Umbilical cord (tissue), 2 donors: ENCODE measurements around the gene MYH9. TPM values are rescaled to one million over a fixed set of nuclear protein-coding genes. Genes with fewer than 3 reads are reported as not detected.
"Not testable (repeated sequence)": the region's sequence is repeated elsewhere in the genome, so short reads cannot be mapped to it uniquely, and the experiment has no call there.

Source experiments
- DNase-seq: peaks from one replicate; pipeline ENCODE4 v3.0.0-alpha.2; 2015; ENCODE audit warnings: low spot score
- total RNA-seq: library from RNA; depleted of rRNA; stranded (reverse); fragments of >200 nt; gene quantifications from one replicate; pipeline ENCODE4 v1.2.3, GENCODE V29; 2014; ENCODE audit warnings: low replicate concordance; ENCODE audit not compliant: insufficient read depth

The MYH9 gene
- total RNA-seq, 1 donor from 2014 or later = 425 TPM

DNA sequence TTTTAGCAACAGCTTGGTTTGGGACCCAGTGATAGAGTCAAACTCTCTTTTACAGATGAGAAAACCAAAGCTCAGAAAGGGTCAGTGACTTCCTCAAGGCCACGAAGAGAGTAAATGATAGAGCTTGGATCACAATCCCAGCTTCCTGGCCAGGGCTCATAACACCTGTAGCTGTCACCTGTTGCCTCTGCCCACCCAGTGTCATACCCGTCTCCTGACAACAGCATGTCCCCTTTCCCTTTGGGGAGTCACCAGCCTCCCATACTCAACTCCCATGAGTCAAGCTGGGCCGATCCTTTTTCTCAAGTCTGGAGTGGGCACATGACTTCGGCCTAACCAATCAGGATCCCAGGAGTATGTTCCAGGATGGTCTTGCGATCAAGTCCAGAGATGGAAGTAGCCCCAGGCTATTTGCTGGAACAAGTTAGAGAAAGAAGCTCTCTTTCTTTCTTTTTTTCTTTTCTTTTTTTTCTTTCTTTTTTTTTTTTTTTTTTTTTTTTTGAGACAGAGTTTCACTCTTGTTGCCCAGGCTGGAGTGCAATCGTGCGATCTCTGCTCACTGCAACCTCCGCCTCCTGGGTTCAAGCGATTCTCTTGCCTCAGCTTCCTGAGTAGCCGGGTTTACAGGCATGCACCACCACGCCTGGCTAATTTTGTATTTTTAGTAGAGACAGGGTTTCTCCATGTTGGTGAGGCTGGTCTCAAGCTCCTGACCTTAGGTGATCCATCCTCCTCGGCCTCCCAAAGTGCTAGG lies 27.8 kb upstream of the MYH9 start:
- no peak for DNase-seq

DNA sequence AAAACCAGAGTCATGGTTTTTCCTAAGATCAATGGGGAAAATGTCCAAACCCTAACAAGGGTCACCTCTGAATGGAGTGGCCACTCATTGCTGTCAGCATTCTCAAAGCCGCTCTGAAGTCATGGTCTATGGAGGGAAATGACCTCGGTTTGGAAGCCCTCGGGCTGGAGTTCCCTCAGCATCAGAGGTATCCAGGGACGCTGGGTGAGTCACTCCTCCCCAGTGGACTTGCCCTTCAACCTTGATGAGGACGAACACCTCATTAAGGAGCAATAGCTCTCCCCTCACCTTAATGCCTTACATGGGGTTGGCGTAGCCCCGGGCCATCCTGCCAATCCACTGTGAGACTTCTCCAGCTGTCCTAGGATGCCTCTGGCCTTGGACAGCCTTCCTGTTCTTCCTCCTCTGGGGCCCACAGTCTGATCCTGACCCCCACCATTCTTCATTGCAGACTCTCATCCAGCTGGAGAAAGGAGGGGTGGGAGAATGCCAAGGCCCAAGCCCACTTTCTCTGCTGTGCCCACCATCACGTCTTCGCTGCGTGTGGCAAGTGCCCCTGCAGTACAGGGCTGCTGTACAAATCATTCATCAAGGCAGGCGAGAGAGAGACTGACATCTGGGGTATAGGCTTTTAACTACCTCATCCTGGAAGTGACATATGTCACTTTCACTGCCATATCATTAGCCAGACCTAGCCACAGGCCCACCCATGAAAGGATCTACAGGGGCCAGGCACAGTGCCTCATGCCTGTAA lies 25.4 kb upstream of the MYH9 start:
- no peak for DNase-seq

DNA sequence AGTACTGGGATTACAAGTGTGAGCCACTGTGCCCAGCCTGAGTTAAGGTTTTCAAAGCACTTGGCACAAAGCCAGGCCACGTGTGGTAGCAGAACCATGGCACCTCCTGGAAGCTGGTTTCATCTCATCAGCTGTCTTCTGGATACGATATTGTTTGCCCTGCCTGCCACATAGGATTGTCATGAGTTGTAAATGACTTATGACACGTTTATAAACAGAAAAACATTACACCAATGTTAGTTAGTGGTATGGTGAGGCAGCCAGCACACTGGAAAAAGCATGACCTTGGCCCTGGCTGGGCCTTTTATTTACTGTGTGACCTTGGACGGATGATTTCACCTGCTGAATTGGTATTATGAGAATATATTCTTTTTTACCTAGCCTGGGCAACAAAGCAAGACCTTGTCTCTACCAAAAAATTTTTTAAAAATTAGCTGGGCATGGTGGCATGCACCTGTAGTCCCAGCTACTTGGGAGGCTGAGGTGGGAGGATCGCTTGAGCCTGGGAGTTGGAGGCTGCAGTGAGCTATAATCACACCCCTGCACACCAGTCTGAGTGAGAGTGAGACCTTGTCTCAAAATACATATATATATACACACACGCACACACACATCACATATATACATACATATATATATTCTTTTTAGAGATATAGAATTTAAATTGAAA lies 24.0 kb upstream of the MYH9 start:
- DNase-seq = no peak

DNA sequence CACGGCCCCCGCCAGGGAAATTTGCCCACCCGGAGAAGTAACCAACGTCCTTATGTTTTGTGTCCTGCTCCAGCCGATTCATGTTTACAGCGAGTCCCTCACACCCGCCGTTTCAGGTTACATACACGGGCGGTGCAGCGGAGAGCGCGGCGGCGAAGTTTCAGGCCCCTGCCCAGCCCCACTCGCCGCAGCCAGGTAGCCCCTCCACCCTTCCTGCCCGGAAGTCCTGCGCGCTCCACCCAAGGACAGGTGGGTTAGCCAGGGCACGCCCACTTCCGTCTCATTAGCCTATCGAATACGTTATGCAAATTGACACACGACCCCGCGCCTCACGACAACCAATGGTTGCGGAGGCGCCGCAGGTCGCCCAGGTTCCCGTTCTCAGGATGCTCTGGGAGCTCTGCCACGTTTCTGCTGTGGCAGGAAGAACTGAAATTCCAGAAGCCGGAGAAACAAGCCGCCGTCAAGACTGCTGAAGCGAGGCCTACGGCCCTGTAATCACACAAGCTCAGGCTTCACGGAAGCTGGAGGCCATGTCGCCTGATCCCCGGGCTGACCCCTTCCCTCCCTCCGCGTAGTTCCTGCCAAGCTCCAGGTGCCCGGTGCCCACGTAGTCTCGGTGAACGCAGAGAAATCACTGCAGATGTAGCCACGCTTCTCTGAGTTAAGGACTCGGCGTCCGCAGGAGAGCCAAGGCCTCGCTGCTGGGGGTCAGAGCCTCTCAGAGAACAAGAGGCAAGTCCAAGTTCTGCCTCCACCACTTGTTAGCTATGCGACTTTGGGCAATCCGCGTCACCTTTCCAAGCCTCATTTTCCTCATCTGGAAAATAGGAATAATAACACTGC lies 22.4 kb upstream of the MYH9 start:
- DNase-seq = peak; percentile 94

DNA sequence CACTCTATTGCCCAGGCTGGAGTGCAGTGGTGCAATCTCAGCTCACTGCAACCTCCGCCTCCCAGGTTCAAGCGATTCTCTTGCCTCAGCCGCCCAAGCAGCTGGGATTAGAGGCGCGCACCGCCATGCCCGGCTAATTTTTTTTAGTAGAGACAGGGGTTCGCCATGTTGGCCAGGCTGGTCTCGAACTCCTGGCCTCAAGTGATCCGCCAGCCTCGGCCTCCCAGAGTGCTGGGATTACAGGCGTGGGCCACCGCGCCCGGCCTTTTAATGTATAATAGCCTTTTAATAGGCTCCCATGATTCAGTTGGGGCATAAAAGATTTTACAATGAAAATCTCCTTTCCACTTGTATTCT lies 21.8 kb upstream of the MYH9 start:
- not testable (repeated sequence) for DNase-seq

DNA sequence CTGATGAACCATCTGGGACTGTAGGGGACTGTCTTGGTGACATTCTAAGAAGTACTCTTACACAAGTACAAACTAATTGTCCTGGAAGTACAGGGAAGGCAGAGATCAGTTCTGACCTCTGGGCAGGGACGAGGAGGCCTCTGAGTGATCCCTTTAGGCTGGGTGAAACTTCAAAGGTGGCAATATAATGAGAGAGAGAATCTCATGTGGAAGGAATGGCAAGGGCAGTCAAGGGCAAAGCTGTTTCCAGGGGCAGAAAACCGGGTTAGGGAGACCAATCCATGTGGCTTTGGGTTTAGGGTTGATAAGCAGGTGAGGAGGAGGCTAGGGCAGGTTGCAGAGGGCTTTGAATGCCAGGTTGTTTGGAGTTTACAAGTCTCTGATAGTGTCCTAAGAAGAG lies 21.3 kb upstream of the MYH9 start:
- no peak for DNase-seq

DNA sequence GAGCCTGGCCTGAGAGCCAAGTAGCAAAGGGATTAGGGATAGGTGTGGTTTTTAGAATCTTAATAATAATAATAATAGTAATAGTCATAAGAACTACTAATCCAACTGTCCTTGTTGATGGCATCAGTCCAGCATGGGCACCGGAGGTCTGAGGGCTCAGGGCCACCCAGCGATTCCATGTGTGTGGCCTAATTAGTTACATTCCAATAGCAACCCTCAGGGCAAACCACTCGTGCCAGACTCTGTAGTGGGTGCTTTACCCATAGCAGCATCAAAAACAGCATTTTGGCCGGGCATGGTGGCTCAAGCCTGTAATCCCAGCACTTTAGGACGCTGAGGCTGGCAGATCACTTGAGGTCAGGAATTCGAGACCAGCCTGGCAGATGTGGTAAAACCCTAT lies 19.0 kb upstream of the MYH9 start:
- DNase-seq = no peak

DNA sequence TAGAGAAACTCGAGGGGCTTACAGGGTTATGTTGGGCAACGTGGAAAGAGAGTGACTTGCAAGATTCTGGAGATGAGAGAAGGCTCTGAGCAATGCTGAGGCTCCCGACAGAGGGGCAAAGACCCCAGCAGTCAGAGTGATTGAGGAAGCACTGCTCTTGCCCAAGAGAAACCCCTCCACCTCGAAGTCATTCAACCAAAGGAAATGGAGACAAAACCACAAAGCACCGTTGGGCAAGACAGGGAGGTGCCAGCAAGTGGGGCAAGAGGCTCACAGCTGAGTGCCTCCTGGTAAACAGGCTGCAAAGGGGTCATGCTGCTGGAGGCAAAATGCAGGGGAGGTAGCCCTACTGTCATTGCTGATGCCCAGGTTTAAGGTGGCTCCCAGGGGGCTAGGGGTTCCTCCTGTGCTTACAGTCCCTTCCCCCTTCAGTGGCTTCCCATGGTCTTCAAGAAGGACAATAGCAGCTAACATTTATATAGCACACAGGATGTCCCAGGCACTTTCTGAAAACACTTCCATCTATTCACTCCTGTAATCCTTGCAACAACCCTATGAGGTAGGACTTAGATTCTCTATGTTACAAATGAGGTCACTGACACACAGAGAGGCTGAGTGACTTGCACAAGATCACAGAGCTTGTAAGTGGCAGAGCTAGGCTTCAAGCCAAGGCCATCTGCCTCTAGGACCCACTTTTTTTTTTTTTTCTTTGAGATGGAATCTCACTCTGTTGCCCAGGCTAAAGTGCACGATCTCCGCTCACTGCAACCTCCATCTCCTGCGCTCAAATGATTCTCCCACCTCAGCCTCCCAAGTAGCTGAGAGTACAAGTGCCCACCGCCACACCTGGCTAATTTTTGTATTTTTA lies 18.1 kb upstream of the MYH9 start:
- DNase-seq = no peak

DNA sequence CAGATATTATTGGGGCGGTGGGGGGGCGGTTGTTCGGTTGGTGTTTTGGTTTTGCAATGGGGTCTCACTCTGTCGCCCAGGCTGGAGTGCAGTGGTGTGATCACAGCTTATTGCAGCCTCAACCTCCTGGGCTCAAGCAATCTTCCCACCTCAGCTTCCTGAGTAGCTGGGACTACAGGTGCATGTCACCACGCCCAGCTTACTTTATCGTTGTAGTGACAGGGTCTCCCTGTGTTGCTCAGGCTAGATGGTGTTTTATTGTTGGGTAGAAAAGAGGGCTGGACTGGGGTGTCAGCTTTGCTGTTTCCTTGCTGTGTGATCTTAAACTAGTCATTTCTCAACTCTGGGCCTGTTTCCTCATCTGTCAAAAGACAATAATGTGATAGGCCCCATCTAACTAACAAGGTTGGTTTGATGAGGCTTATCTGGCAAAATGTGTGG lies 17.5 kb upstream of the MYH9 start:
- DNase-seq = no peak

DNA sequence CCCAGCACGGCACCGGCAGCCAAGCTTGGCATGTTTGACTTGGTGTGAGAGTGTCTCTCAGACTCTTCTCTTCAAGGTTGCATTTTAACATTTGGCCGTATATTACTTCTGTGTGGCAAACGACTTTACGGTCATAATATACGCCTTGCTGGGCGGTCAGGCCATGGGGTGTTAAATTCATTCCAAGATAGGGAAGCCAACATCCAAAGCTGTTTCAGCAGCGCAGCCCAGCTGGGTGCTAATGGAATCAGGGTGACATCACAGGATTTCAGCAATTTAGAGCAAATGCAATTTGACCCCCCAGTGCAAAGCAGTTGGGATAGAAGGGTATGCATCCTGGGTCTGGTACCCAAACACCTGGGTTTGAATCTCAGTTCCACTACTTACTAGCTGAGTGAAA lies 16.7 kb upstream of the MYH9 start:
- no peak for DNase-seq

DNA sequence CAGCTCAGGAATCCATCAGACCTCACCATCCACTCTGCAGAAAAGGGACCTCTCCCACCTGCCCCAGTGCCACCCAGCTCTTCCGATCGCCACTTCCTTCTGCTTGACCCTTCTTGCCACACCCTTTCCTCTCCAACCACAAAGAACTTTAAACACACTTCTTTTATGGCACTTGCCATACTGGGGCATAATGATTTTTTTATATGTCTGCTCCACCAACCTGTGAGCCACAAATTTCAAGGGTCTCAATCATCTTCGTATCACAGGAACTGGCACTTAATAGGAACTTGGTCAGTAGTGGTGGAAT lies 11.7 kb upstream of the MYH9 start:
- DNase-seq = no peak

DNA sequence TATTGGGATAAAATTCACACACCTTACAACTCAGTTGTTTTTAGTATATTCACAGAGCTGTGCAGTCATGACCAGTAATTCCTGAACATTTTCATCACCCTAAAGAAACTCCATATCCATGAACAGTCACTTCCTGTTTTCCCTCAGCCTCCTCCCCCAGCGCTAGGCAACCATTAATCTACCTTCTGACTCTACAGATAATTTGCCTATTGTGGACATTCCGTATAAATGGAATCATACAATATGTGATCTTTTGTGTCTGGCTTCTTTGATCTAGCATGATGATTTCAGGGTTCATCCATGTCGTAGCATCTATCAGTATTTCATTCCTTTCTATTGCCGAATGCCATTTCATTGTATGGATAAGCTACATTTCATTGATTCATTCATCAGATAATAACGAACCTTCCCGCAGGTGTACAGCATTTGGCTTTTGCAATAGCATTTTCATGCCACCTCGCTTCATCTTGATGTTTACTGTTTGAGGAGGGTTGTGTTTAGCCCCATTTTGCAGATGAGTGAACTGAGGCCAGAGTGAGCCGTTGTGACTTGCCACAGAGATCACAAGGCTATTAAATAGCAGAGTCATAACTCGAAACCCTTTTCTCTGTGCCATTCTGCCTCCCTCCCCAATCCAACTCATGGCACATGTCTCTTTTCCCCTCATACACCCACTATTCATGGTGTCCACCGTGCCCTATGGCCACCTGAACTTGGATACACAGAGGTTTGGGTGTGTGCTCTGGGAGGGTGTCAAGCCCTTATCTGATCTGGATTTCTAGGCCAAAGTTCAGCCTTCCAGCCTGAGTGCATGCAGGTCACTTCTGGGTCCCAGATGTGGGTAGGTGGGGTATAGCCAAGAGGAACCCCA lies 11.1 kb upstream of the MYH9 start:
- no peak for DNase-seq

DNA sequence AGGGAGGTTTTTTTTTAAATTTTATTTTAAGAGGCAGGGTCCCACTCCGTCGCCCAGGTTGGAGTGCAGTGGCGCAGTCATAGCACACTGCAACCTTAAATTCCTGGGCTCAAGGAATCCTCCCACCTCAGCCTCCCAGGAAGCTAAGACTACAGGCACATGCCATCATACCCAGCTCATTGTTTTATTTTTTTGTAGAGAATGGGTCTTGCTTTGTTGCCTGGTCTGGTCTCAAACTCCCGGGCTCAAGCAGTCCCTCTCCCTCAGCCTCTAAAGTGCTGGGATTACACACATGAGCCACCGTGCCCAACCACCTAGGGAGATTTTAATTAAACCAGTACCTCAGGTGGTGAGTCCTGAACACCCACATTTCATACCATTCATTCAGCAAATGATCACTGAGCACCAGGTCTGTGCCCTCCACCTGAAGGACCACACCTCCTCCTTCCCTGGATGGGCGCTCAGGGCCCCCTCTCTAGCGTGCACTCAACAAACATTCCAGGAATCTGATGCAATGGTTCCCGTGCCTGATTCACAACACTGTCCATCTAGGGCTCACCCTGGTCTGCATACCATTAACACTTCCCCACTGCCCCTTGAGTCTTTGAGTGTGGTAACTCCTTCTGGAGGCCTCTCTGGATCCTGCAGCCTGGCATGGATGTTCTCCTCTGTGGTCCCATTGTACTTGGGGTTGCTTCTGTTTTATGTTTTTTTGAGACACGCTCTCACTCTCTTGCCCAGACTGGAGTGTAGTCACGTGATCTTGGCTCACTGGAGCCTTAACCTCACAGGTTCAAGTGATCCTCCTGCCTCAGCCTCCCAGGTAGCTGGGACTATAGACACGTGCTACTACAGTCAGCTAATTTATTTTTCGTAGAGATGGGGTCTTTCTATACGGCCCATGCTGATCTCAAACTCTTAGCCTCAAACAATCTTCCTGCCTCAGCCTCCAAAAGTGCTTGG lies 9.6 kb upstream of the MYH9 start:
- DNase-seq = no peak

DNA sequence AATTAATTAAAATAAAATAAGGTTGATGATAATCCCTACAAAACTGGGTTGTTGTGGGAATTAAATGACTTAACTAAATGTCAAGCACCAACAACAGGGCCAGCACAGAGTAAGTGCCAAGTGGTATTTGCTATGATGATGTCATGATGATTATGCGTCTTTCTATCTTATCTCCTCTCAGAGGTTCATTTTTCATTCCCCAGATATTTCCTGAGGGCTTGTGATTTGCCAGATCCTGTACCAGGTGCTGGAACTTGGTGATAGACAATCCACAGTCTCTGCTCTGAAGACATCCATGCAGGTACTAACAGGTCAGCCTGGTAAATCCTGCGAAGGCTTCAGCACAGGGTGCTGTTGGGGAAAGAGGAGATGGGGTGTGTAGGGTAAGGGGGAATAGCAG lies 8.1 kb upstream of the MYH9 start:
- DNase-seq = peak; percentile 81

DNA sequence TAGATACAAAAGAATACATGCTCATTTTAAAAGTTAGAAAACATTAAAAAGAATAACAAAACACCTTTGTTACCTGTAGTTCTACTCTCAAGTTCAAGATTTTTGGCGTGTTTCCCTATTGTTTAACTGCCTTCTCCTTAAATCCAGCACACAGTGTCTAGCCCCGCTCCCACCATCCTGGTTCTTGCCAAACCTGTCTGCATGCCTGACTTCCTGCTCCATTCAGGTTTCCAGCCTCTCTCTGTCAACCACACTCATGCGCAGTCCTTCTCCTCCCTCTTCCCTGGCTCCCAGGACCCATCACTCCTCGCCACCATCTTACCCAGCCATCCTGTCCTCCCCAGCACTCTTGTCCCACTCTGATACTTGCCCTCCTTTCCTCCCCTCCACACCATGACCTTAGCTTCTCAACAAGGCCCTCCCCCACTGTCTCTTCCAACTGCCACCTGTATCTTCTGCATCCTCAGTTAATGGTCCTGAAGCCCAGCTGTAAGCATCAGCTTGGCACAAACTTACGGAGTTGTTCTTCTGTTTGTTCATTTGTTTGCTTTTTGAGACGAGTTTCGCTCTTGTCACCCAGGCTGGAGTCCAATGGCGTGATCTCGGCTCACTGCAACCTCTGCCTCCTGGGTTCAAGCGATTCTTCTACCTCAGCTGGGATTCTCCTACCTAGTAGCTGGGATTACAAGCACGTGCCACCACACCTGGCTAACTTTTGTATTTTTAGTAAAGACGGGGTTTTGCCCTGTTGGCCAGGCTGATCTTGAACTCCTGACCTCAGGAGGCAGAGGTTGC lies 7.5 kb upstream of the MYH9 start:
- DNase-seq = no peak

DNA sequence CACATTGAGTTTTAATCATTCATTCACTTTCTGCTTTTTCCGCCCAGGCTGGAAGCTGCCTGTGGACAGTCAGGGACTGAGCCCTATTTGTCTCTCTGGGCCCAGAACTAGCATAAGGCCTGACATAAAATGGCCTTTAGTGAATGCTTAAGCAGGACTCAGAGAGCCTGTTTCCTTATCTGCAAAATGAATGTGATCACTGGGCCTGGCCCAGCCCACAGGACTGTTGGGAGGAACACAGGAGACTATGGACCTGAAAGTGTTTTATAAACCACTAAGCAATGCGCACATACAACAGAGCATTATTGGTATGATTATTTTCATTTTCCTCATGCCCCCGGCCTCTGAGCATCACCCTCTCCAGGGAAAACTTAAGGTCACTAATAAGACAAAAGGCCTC lies 3.9 kb upstream of the MYH9 start:
- no peak for DNase-seq

DNA sequence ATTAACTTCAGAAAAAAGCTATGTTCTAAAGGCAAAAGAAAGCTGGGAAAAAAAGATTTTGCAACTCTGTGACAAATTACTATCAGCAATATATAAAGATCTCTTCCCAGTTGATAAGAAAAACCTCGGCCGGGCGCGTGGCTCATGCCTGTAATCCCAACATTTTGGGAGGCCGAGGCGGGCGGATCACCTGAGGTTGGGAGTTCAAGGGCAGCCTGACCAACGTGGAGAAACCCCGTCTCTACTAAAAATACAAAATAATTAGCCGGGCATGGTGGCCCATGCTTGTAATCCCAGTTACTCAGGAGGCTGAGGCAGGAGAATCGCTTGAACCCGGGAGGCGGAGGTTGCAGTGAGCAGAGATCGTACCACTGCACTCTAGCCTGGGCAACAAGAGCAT lies 1.4 kb upstream of the MYH9 start:
- DNase-seq = not testable (repeated sequence)

DNA sequence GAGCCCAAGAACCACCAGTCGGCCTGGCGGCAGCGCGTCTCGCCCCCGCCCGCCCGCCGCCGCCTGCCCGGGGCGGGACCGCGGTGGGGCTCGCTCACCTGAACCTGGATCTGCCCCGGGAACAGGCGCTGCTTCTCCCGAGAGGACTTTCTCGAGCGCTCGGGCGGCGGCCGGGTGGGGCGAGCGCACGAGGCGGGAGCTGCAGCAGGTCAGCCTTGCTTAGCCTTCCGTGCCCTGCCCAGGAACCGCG lies 133 bp downstream of the MYH9 start:
- DNase-seq = no peak
